HepG2 (cell line): Measurements from ENCODE around the gene ALG14. TPM values are rescaled to one million over a fixed set of nuclear protein-coding genes. Genes with fewer than 3 reads are reported as not detected.

ENCODE experiments used
- BATF2 ChIP-seq: sonication (generic); formaldehyde crosslinking; IDR thresholded peaks from 2 replicates; pipeline ENCODE4 v1.8.0; 2022; ENCODE audit warnings: mild to moderate bottlenecking, missing genetic modification reagents, moderate library complexity
- FLYWCH1 ChIP-seq: sonication (generic); formaldehyde crosslinking; IDR thresholded peaks from 2 replicates; pipeline ENCODE4 v1.8.1; 2023; ENCODE audit warnings: mild to moderate bottlenecking, missing genetic modification reagents
- JUND ChIP-seq: sonication (generic); formaldehyde crosslinking; IDR thresholded peaks from 2 replicates; pipeline ENCODE4 v1.8.0; 2022; ENCODE audit warnings: mild to moderate bottlenecking, missing genetic modification reagents
- NR1H2 ChIP-seq: sonication (generic); formaldehyde crosslinking; IDR thresholded peaks from 2 replicates; pipeline ENCODE4 v1.8.1; 2022; ENCODE audit warnings: low read depth, missing genetic modification reagents, borderline replicate concordance
- PATZ1 ChIP-seq: sonication (generic); formaldehyde crosslinking; IDR thresholded peaks from 2 replicates; pipeline ENCODE4 v1.4.0; 2020; ENCODE audit warnings: missing genetic modification reagents
- SKI ChIP-seq: fragments of 450-650 bp; IDR thresholded peaks from one replicate; pipeline ENCODE4 v1.6.1; 2018; ENCODE audit warnings: mild to moderate bottlenecking; ENCODE audit not compliant: partially characterized antibody
- SOX13 ChIP-seq, 3 experiments: fragments of 450-650 bp in 1 of 3; sonication (generic) in 1 of 3; formaldehyde crosslinking in 1 of 3; IDR thresholded peaks in 2 of 3; conservative IDR thresholded peaks in 1 of 3; 2 replicates each; pipeline versions ENCODE4 v1.5.0 to v1.6.1; 2016 to 2020; ENCODE audit warnings: antibody characterized with exemption in 1 of 3, mild to moderate bottlenecking in 1 of 3, missing compliant biosample characterization in 1 of 3, missing genetic modification reagents in 1 of 3, moderate library complexity in 1 of 3
- ZBTB2 ChIP-seq: sonication (generic); formaldehyde crosslinking; IDR thresholded peaks from 2 replicates; pipeline ENCODE4 v1.8.0; 2022; ENCODE audit warnings: low read depth, missing genetic modification reagents
- ZBTB20 ChIP-seq: sonication (generic); formaldehyde crosslinking; IDR thresholded peaks from 2 replicates; pipeline ENCODE4 v1.8.1; 2023; ENCODE audit warnings: missing genetic modification reagents, low read depth, mild to moderate bottlenecking, borderline replicate concordance
- ZFP1 ChIP-seq: IDR thresholded peaks from 2 replicates; pipeline ENCODE4 v1.6.1; 2016
- ZNF337 ChIP-seq: sonication (generic); formaldehyde crosslinking; IDR thresholded peaks from 2 replicates; pipeline ENCODE4 v1.5.1; 2020; ENCODE audit warnings: missing genetic modification reagents, low read depth, mild to moderate bottlenecking, borderline replicate concordance
- ZNF407 ChIP-seq: sonication (generic); formaldehyde crosslinking; IDR thresholded peaks from one replicate; pipeline ENCODE4 v1.5.1; 2020; ENCODE audit warnings: mild to moderate bottlenecking, missing genetic modification reagents; ENCODE audit errors: not compliant biosample characterization
- ZNF501 ChIP-seq: sonication (generic); formaldehyde crosslinking; IDR thresholded peaks from 2 replicates; pipeline ENCODE4 v1.5.1; 2020; ENCODE audit warnings: mild to moderate bottlenecking, moderate library complexity, missing genetic modification reagents
- ZNF747 ChIP-seq: sonication (generic); formaldehyde crosslinking; IDR thresholded peaks from 2 replicates; pipeline ENCODE4 v1.8.1; 2023; ENCODE audit warnings: missing genetic modification reagents, mild to moderate bottlenecking, borderline replicate concordance
- polyA plus RNA-seq, 8 experiments: library from polyadenylated mRNA; depleted of rRNA in 3 of 8; stranded (reverse) in 7 of 8; unstranded in 1 of 8; fragments of >200 nt; fragmentation: Illumina TruSeq in 4 of 8; extraction: Trizol in 4 of 8; gene quantifications; 2 replicates each; pipeline versions ENCODE4 v1.2.1 to v1.2.3, GENCODE V29; 2011 to 2016; ENCODE audit warnings: low read depth in 4 of 8, missing spikeins in 1 of 8, mixed read lengths in 1 of 8; ENCODE audit not compliant: insufficient read depth in 1 of 8
- total RNA-seq, 5 experiments: library from RNA; depleted of rRNA; stranded (reverse); fragments of >200 nt; fragmentation: Illumina TruSeq; extraction: Trizol; gene quantifications; 2 replicates each; pipeline ENCODE4 v1.2.3, GENCODE V29; 2016; ENCODE audit warnings: low read depth in 1 of 5

Gene ALG14
- total and polyA plus RNA-seq, 2 of the 13 experiments (the other 11 are each of a cell fraction or from before 2014, with no cell fraction given), result 4.5 to 12.7 TPM

GRCh38 chr1:94926126-94926914, 146.4 kb downstream of the ALG14 start (continued):
- TF ChIP-seq ZNF407 (CRISPR knock-in tag) (peak; percentile 21), ZFP1 (CRISPR knock-in tag) (no peak), BATF2 (CRISPR knock-in tag) (peak; percentile 28; the same call in 1 of the 2 replicates), NR1H2 (CRISPR knock-in tag) (0 out of 2 replicates have a peak, but pooled peaks have one; percentile 22), ZBTB2 (CRISPR knock-in tag) (peak; percentile 36; the same call in 1 of the 2 replicates), FLYWCH1 (0 out of 2 replicates have a peak, but pooled peaks have one; percentile 21), ZNF501 (CRISPR knock-in tag) (peak; percentile 50), SOX13 (IDR thresholded peaks at IDR 0.05) (no peak), SOX13 (CRISPR knock-in tag; conservative IDR thresholded peaks at IDR 0.05 in 1 of 2, IDR thresholded peaks at IDR 0.05 in 1 of 2) (peak in 1 of 2 experiments; percentile 36; a peak in 1 of 4 replicates), ZBTB20 (CRISPR knock-in tag) (no peak), PATZ1 (CRISPR knock-in tag) (peak; percentile 80; the same call in 1 of the 2 replicates), ZNF337 (CRISPR knock-in tag) (no peak), SKI (no peak), JUND (CRISPR knock-in tag) (no peak), ZNF747 (peak; percentile 3; the same call in 1 of the 2 replicates)
